ENCODE results near the gene IGLL1.

DNA sequence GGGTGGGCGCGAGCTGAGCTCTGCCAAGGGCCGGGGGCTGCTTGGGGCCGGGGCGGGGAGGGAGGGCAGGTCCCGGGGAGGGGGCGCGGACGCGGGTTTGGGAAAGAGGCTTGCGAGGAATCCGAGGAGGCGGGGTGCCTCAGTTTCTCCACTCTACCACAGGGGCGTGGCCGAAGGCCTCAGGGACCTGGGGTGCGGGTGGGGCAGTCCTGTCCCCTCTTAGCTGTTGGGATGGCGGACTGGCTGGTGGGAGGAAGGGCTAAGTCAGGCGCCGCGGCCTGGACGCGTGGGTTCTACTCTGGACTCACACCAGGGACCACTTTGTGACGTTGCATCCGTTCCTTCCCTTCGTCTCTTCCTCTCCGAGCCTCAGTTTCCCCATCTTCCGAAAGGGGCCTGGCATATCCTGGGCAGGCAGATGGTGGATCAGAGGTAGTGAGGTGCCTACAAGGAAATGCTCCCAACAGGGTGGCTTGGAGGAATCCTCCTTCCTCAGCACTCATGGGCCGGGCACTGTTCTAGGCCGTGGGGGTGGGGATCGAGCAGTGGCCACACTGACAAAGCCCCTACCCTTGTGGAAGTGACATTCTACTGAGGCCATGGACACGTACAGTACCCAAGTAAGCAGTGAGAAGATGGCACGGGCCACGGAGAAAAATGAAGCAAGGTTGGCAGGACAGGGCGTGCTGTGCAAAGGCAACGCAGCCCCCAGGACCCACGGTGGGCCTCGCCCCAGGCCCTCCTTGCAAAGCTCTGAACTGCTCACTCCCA lies 13.2 kb downstream of the IGLL1 start:
- TF ChIP-seq, protein P1, sequence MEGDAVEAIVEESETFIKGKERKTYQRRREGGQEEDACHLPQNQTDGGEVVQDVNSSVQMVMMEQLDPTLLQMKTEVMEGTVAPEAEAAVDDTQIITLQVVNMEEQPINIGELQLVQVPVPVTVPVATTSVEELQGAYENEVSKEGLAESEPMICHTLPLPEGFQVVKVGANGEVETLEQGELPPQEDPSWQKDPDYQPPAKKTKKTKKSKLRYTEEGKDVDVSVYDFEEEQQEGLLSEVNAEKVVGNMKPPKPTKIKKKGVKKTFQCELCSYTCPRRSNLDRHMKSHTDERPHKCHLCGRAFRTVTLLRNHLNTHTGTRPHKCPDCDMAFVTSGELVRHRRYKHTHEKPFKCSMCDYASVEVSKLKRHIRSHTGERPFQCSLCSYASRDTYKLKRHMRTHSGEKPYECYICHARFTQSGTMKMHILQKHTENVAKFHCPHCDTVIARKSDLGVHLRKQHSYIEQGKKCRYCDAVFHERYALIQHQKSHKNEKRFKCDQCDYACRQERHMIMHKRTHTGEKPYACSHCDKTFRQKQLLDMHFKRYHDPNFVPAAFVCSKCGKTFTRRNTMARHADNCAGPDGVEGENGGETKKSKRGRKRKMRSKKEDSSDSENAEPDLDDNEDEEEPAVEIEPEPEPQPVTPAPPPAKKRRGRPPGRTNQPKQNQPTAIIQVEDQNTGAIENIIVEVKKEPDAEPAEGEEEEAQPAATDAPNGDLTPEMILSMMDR (IDR thresholded peaks at IDR 0.05 in 8 of 11, conservative IDR thresholded peaks at IDR 0.05 in 3 of 11), result no peak
- no peak for TF ChIP-seq POLR2AphosphoS5 (IDR thresholded peaks at IDR 0.05)

All from spleen (tissue), 7 donors.